GM10847 (cell line): Measurements from ENCODE around the gene METTL23.

ENCODE experiments used
- POLR2A ChIP-seq: IDR thresholded peaks from 2 replicates; pipeline ENCODE4 v1.6.1; 2011; ENCODE audit not compliant: insufficient read length; ENCODE audit errors: extremely low read depth

METTL23 gene

DNA sequence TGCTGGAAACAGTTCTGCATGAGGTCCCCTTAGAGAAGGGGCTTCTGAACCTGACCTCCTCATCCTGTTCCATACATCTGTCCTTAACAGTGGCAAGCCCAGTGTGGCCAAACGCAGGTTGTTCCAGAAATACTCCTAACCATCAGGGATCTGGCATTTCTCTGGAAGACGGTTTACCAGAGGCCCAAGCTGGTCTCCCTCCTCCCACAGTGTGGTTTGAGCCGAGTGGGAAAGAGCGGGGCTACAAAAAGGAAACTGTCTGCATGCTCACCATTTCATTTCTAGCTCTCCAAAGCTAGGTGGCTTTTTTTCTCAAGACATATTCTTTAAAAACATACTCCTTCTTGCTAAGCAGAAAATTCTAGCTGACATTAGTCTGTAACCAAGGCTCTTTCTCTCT is 21.8 kb upstream of the METTL23 start:
- TF ChIP-seq POLR2A = no peak

DNA sequence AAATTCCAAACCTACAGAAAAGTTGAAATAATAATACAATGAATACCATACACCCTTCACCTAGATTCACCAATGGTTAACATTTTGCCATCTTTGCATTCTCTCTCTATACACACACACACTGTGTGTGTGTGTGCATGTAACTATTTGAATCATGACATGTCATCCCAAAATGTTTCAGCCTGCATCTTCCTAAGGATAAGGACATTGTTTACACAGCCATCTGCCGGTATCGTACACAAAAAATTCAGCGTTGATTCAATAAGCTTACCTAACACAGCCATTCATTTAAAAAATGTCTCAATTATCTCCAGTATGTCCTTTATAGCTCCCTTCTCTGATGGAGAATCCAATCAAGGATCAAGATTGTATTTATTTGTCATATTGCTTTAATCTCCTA is 19.8 kb upstream of the METTL23 start:
- TF ChIP-seq POLR2A = no peak

DNA sequence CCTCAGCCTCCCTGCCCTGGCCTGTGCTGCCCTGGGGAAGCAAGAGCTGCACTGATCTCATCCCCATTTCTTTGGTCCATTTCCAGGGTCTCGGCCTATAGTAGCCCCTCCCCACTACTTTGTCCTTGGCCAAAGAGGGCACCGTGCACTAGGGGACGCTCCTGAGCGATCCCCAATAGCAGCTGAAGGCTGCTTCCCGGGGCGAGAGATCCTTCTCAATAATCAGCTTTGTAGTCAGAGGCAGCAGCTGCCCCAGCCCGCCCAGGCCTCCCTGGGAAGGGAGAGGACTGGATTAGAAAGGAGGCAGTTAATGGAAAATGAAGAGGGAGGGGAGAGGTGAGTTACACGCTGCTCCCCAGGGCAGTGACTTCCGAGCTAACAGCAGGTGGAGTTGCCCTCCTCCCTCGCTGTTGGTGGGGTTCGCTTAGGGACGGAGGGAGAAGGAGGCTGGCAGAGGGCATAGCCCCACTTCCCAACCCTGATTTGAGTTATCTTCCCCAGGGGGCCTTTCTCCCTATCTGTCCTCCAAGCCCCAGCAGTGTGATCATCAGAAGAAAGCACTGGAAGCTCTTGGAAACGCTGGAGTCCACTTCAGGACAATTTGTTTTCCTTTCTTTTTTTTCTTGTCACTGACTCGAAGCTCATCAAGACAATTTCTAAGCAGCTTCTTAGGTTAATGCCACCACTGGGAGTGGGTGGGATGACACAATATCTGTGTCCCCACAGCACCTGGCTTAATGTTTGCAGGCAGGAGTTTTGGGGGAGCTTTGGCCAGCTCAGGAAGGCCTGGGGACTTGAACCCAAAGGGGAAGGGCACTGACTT is 18.4 kb upstream of the METTL23 start:
- TF ChIP-seq POLR2A = no peak

DNA sequence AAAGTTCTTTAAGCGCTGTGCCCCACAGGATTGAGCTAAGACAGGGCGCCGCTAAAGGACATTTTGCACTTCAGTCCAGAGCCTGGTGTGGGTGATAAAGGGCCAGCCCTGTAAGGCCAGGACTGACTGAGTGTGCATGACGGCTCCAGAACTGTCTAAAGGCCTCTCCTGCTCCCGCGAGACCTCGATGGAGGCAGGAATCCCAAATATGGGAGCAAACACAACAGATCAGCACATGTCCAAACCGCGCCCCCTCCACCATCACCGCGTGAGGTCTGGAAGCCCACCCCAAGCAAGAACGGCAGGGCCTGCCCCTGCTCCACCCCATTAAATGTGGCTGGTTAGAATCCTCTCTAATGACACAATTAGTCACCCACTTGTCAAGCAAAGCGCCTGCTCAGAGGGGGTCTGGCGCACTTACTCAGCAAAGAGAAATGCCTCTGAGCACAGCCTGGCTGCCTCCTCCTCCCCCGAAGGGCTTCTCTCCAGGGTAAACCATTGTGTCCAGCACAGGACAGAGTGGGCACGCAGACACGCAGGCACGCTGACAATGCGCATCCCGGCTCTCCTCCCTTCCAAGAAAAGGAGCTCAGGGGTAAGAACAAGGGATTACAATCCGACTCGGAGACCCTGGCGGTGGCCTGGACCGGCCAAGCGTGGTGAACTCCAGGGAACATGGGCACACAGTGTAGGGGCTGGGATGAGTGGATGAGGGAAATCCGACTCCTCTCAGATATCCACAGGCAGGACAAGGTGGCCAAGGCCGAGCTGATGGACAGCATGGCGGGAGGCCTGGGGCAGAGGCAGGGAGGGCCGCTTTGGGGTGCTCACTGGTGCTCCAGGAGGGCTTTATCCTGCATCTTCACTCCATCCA is 17.3 kb upstream of the METTL23 start:
- no peak for TF ChIP-seq POLR2A

DNA sequence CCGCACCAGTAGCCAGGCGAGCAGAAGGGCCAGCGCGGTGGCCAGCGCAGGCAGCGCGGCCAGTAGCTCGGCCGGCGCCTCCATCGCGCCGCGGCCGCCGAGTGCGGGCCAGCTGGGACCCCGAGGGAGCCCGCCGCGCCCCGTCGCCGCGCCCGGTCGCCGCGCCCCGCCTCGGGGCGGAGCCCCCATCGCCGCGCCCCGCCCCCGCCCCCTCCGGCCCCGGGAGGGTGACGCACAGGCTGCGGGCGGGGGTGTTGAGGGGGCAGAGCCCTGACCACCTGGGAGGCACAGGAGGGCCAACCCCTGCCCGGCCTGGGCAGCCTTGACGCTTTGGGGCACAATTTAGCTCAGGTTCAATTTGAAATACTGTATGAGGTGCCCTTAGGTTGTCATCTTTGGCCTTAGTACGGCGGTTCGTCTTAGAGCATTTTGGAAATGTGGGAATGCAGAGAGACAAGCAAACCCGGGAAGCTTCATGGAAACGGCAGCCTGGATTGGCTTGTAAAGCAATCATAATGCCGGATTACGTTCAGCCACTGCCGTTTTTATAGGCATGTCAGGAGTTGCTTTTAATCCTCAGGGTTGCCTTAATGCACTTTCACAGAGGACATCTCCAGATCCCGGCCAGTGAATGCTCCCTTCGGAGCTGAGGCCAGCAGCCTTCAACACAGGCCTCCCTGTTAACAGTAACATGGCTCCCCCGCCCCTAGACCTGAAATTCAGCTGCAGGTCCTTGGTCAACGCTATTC is 15.6 kb upstream of the METTL23 start, which contains the start of gene MXRA7:
Gene MXRA7, minus strand, starts transcription at position 103 of the 749 bp plus-strand sequence. Its CDS starts 19 bp downstream, at position 84.
- no peak for TF ChIP-seq POLR2A

DNA sequence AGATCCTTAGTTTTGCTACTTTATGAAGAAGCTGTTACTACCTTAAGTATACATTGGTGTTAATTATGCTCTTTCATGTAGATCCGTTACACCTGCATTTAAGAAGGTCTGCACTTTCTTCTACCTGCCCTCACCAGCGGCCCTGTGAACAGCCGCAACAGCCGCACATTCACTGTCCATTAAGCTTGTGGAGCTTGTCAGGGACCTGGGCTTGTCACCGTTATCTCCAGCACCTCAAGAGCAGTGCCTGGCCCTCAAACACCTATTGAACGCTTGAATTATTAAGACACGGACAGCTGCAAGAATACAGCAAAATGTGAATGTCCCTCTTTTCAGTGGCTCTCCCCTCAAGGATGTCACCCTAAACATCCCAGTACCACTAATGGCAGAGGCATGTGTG is 12.9 kb upstream of the METTL23 start:
- TF ChIP-seq POLR2A = no peak

DNA sequence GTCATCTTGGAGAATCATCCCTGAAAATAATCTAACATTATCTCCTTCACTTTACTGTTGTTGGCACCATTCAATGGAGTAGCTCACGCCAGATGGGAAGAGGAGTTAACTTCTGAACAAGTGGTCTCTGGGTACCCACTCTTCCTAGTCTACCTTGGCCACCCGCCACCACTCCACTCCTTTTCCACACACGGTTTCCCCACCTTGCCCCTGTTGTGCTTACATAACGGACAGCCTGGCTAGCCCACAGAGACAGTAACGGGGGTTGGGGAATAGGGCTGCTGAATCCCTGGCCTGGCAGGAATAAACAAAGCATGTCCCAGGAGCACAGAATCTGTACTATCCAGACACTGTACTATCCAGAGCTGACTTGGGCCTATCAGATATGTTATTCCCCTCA is 12.3 kb upstream of the METTL23 start:
- TF ChIP-seq POLR2A = no peak

DNA sequence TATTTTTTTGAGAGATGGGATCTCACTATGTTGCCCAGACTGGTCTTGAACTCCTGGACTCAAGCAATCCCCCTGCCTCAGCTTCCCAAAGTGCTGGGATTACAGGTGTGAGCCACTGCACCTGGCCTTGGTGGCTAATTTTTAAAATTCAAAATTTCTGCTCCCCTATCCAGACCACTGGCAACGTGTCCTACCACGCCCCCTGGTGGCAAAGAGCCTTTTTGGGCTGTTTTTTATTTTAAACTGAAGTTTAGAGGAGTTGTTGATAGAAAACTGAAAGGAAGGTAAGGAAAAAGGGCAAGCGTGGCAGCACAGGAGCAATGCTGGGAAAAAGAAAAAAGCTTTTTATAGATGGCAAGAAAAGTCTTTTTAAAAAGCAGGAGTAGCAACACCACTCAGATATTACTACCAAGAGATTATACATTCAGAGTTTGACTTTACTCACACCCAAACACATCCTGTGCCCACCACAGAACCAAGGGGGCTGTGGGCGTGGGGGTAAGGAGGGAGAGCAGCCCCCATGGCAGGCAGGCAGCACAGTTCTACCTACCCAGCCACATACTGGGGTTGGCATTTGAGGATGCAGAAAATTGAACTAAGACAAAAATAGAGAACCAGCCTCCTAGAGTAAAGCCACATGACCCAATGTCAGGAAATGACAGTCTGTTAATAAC is 11.7 kb upstream of the METTL23 start:
- TF ChIP-seq POLR2A = no peak

DNA sequence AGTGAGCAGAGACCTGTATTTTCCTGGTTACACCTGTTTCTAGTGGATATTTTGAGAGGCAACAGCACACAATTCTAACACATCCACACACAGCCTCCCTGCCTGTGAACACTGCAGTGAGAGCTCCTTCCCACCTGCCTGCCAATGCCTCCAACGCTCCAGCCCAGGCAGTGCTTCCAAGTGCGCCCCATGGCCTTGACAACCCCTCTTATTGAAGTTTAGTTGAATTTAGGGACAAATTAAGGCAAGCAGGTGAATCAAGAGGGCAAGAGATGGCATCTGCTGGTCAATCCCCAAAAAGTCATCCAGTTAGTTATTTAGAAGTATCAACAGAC is 11.2 kb upstream of the METTL23 start:
- TF ChIP-seq POLR2A = no peak

DNA sequence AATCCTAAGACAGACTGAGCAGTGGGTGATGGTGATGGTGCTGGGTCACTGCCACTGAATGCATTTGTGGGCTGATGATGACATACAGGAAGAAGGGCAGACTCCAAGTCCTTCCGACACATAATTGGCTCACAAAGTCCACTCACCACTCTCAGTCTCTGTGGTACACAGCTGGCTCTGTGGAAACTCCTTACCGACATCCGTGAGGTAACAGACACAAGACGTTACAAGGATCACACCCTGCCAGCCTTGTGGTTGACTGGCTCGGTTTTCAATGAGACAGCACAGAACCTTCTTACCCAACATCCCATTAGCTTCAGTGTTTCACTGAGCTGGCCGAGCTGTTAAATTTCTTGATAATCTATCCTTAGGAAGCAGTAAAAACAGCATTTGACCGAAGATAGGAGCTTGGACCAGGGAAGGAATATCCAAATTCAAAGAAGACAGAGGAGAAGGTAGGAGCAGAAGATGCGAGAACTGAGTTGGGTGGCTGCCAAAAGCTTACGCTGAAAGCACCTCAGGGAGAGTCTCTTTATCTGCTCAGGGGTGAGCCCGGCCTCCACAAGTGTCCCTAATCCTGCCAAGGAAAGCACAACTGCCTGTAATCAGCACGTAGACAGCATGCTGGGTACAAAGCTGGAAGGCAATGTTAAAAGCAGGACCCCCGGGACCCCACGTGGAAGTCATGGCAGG is 10.3 kb upstream of the METTL23 start:
- TF ChIP-seq POLR2A = no peak

DNA sequence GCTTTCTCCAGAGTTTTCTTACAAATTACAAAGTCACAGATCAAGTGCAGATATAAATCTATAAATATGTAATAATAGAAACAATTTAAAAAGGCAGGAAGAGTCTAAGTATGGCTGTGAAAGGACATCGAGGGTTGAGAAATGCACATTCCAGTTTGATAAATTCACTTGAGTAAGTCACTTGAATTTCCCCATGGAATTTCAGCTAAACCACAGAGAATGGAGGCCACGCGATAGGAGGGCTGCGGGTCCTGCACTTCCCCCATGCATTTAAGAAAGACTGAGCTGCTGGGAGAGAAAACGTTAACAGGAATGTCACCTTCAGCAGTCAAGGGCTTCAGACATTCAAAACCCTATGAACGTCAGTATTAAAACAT is 9.8 kb upstream of the METTL23 start:
- TF ChIP-seq POLR2A = no peak

DNA sequence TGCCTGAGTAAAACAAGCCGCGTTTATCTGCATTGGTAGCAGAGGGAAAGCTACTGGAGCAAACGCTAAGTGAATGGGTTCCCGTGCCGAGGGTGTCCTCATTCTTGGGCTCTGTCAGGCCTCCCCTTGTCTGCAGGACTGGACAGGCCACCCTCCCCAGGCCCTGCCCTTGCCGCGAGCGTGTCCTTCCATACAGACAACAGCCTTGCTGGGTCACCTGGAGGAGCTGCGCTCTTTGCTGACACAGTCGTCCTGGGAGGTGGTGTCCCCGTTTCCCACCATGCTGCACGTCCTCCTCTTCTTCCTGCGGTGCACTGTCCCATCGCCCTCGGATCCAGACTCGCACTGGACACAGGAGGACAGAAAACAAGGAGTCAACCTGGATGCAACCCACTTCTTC is 8.1 kb upstream of the METTL23 start:
- TF ChIP-seq POLR2A = no peak

DNA sequence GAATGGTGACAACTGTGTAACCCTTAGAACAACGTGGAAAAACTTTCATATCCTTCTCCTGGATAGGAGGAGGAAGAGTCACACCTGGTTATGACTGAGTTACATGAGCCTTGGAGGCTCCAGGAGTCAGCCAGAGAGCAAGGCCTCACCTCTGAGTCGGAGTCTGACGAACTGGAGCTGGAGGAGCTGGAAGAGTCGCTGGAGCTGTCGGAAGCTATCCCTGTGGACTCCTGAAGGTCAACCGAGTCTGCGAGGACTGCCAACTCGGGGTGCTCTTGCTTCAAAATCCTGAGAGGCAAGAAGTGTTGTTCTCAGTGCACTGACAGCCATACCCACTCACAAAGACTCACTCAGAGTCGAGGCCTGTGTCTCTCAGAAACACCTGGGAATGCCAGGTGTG is 6.4 kb upstream of the METTL23 start:
- no peak for TF ChIP-seq POLR2A

DNA sequence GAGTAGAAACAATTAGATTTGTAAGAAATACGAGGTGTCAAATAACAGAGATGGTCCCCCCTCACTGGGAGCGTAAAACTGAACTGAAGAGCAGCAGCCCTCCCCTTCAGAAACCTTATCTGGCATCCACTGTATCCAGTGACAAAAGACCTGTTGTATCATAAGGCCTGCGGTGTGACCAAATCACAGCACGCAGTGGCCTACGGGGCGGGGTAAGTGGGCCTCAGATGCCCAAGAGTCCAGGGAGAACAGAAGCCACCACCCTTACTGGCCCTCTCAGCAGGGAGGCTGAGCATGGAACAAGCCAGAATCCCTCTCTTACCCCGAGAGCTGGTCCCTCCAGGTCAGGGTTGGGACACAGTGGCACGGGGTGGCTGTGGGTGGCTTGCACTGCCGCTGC is 5.7 kb upstream of the METTL23 start:
- no peak for TF ChIP-seq POLR2A
